Measurements from ENCODE around the gene DSG4. TPM values are rescaled to one million over a fixed set of nuclear protein-coding genes. Genes with fewer than 3 reads are reported as not detected.

DSG4 gene
- total and polyA plus RNA-seq, 11 donors: not detected

DNA sequence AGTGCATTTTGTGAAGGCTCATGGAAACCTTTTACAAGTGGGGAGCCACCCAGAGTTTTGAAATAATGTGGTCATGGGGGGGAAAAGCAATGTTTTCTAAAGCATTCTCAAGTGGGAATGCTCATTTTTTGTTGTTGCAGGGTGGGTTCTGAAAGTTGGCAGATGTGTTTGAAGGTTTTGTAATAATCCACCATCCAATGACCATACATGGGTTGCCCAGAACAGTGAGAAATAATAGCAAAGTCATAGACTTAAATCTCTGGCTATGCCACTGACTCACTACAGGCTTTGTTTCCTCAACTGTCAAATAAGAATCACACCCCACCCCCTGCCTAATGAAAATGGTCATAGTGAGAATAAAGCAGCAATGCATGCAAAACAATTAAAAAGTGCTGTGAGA is 73.8 kb downstream of the DSG4 start:
- H3K9me3 ChIP-seq: no peaks in the 10 kb centered on the region
- no peak overlapping the region for H3K4me3 ChIP-seq
- no peaks in the 10 kb centered on the region for H3K36me3 ChIP-seq
- ATAC-seq (no peak), DNase-seq (no peak)
- no peak overlapping the region for H3K27ac ChIP-seq
- H3K4me1 ChIP-seq: no peaks in the 10 kb centered on the region
- H3K27me3 ChIP-seq: no peaks in the 10 kb centered on the region
- intact Hi-C loops (cut with DNase I): no loop called here
- TF ChIP-seq, protein P1, sequence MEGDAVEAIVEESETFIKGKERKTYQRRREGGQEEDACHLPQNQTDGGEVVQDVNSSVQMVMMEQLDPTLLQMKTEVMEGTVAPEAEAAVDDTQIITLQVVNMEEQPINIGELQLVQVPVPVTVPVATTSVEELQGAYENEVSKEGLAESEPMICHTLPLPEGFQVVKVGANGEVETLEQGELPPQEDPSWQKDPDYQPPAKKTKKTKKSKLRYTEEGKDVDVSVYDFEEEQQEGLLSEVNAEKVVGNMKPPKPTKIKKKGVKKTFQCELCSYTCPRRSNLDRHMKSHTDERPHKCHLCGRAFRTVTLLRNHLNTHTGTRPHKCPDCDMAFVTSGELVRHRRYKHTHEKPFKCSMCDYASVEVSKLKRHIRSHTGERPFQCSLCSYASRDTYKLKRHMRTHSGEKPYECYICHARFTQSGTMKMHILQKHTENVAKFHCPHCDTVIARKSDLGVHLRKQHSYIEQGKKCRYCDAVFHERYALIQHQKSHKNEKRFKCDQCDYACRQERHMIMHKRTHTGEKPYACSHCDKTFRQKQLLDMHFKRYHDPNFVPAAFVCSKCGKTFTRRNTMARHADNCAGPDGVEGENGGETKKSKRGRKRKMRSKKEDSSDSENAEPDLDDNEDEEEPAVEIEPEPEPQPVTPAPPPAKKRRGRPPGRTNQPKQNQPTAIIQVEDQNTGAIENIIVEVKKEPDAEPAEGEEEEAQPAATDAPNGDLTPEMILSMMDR (IDR thresholded peaks at IDR 0.05): no peak
- no peak for TF ChIP-seq POLR2A (IDR thresholded peaks at IDR 0.05)

DNA sequence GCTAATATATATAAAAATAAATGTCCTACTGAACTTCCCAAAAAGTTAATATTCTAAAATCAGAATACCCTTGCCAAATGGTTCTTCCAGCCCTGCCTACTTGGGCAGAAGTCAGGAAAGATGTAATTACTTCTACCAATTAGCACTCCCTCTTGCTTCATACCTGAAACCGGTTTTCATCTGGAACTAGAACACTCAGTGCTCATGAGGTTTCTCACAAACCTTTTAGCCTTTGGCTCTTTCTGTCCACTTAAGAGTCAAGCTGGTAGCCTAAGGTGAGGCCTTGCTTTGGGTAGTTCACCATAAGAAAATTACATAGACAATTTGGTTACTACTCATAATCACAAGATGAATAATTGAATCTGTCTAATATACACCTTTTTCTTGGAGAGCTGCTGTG is 75.0 kb downstream of the DSG4 start:
- DNase-seq: no peak
- WGBS, 4 donors: 90 to 100% (median 97%) methylated on average over 1 of the region's 1 CpG
- Histone ChIP-seq H3K27ac (no peak overlapping the region), H3K4me3 (no peak overlapping the region), H3K27me3 (no peaks in the 10 kb centered on the region), H3K36me3 (no peaks in the 10 kb centered on the region), H3K4me1 (no peaks in the 10 kb centered on the region), H3K9me3 (no peaks in the 10 kb centered on the region)
- intact Hi-C loops (cut with DNase I): no loop called here
- TF ChIP-seq, protein P1 (IDR thresholded peaks at IDR 0.05): no peak
- TF ChIP-seq POLR2A (IDR thresholded peaks at IDR 0.05): no peak
- ATAC-seq: no peak

DNA sequence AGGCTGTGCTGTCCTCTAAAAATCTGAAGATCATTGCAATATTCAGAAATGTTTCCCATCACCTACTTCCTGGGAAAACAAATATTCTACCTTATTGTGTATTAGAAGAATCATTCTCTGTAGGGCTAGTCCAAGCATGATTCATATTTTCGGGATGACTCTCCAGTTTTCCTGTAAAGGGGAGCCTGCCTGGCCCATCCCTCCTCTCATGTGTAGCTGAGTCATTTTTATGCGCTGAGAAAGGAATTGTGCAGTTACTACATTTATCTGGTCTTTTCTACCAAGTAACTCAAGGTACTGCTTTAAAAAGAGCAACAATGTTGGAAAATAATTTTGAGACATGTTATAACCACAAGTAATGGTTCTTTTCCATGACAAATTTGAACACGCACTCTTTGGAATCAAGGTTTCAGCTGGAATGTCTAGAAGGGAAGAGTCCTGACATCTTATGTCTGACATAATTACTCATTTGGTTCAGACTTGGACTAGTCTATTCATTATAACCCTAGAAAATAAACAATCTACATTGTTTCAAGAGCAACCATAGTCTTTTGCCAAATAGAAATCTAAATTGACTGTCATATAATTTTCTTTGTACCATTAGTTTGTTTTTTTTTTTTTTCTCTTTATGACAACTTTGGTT is 77.6 kb downstream of the DSG4 start:
- ATAC-seq: no peak
- no peaks in the 10 kb centered on the region for H3K36me3 ChIP-seq

More for the DNA sequence above, 77.6 kb downstream of the DSG4 start:
- no peaks in the 10 kb centered on the region for H3K27me3 ChIP-seq
- WGBS, 4 donors: 81 to 96% (median 87%) methylated on average over 3 of the region's 3 CpGs
- TF ChIP-seq, protein P1 (IDR thresholded peaks at IDR 0.05): no peak
- TF ChIP-seq POLR2A (IDR thresholded peaks at IDR 0.05): no peak
- DNase-seq: no peak
- no peaks in the 10 kb centered on the region for H3K9me3 ChIP-seq
- H3K27ac ChIP-seq: no peak overlapping the region
- H3K4me1 ChIP-seq: no peaks in the 10 kb centered on the region
- no peak overlapping the region for H3K4me3 ChIP-seq
- intact Hi-C loops (cut with DNase I): no loop called here

Other genes starting within 250 kb of the DSG4 start
- gene DSC1, start 213.9 kb upstream of the DSG4 start, total RNA-seq: 10 to 100 TPM in 1 of 9 donors, 1 to 10 TPM in 8; 1.1 to 10.7 (median 5.3) TPM
- gene DSC1, start 213.9 kb upstream of the DSG4 start, polyA plus RNA-seq: under 1 TPM; 0.18 to 0.95 TPM
- 1 to 10 TPM in 5 of 9 donors, under 1 TPM in 4; 0.14 to 5.6 (median 1.0) TPM for gene DSG1, start 58.6 kb upstream of the DSG4 start, total RNA-seq
- gene DSG1, start 58.6 kb upstream of the DSG4 start, polyA plus RNA-seq: under 1 TPM in 1 of 2 donors, not detected in 1; 0.19 TPM
- gene DSG3, start 71.0 kb downstream of the DSG4 start, total RNA-seq: under 1 TPM in 1 of 9 donors, not detected in 8; 0.07 TPM
- under 1 TPM in 1 of 2 donors, not detected in 1; 0.01 TPM for gene DSG3, start 71.0 kb downstream of the DSG4 start, polyA plus RNA-seq
- gene DSG2, start 121.4 kb downstream of the DSG4 start, total RNA-seq: 10 to 100 TPM; 36.0 to 54.4 (median 41.4) TPM
- 10 to 100 TPM; 10.1 to 21.9 TPM for gene DSG2, start 121.4 kb downstream of the DSG4 start, polyA plus RNA-seq
- not detected for gene TTR, start 215.1 kb downstream of the DSG4 start, total RNA-seq
- under 1 TPM in 1 of 2 donors, not detected in 1; 0.19 TPM for gene TTR, start 215.1 kb downstream of the DSG4 start, polyA plus RNA-seq